Suppressor macrophage (primary cell): ENCODE measurements around the gene DNPH1.
A peak's percentile ranks its signal among the peaks of the same experiment; 100 is the strongest.

Experiments
- DNase-seq, 4 experiments: peaks; one replicate each; pipeline ENCODE4 v3.0.0-alpha.2; 2020 to 2022

DNPH1 gene

DNA sequence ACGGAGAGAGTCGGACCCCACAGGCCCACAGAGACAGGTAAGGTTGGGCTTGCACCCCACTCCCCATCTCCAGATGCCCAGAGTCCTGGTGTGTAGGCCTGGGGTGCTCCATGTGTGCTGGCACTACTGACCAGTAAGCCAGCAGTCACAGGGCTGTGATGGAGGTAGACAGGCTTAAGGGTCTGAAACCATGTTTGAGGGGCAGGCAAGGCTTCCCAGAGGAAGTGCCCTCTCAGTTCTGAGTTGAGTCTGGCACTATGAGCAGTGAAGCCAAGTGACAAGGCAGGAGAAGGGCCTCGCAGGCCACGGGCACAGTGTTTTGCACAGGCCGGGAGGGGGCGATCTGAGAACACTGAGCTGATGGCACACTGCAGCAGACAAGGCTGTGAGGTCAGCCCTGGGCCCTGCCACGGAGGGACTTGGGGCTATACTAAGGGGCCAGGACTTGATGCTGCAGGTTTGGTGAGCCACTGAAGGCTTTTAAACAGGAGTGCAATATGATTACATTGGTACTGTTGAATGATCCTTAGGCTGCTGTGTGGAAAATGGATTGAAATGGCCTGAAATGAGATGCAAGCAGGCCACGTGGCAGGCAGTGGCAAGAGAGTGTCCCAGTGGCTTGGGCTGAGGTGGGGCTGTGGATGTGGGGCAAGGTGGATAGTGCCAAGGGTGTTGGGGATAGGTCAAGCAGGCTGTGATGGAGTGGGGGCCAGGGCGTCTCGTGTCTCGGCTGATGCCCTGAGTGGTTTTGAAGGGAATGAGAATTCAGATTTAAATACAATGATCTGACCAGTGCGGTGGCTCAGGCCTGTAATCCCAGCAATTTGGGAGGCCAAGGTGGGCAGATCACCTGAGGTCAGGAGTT is 34.3 kb upstream of the DNPH1 start:
- peak; percentile 85 to 92 (median 90) for DNase-seq

GRCh38 chr6:43262780-43263313 is 33.6 kb upstream of the DNPH1 start:
- DNase-seq: no peak

- DNase-seq: no peak
Observed at GRCh38 chr6:43262000-43262779, 32.9 kb upstream of the DNPH1 start.

GRCh38 chr6:43261198-43261597 is 31.9 kb upstream of the DNPH1 start:
- DNase-seq: no peak

DNA sequence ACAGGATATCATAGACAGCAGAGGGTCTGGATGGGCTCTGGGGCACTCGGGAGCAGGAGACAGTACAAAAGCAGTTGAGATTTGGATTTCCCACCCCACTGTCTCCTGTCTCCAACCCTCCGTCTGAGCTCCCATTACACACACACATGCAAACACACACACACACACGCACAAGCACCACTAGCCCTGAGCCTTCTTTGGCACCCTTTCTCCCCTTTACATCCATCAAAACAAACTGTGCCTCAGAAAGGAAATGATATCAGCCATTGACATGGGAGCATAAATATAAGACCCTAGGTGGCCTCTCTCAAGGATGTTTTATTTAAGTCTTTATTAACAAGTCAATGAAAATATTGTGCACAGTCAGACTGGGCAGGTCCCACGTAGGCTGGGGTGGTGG is 31.5 kb upstream of the DNPH1 start:
- no peak for DNase-seq

GRCh38 chr6:43258807-43259686 is 29.8 kb upstream of the DNPH1 start:
- DNase-seq: no peak

DNA sequence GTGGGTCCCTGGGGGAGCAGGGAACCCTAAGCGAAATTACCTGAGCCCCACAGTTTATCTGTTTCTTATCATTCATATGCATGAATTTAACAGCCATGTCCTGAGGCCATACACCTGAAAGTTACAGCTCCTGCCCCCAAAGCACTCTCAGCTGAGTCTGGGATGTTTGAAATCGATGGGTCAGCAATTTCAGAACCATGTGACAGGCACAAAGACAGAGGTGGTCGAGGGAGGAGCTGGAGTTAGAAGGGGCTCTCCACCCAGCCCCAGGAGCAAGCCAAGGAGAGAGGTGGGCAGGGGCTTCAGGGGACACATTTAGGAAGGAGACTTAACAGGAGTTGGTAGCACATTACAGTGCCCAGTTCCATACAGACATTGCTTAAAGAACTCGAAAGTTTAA is 28.9 kb upstream of the DNPH1 start:
- DNase-seq: no peak

GRCh38 chr6:43257367-43258145 is 28.3 kb upstream of the DNPH1 start:
- DNase-seq: peak in 3 of 4 experiments; percentile 33 to 63 (median 62)

DNA sequence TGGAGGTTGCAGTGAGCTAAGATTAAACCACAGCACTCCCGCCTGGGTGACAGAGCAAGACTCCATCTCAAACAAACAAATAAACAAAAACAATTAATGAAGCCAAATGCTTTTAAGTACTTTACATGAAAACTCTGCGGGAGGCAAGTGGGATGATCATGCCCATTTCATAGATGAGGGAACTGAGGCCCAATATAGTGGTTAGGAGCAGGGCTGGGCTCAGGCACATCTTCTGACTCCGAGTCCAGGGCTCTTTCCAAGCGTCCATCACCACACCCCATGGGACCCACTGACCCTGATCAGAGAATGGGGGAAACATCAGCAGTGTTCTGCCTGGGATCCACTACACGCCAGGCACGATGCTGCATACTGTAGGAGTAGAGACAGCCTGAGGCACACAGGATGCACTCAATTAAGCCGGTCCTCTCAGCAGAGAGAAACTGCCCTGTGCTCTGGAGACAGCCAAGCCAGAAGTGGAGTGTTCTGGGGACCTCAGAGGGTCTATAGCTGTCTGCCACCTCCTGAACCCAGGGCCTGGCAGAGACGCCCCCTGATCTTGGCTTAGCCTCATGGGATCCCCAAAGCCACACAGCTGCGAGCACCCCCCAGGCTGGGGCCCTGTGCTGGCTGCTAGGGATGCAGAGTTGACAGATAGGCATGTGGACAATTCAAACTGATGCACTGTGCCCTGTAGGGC is 27.5 kb upstream of the DNPH1 start:
- DNase-seq: no peak

- no peak for DNase-seq
Observed at GRCh38 chr6:43255408-43256054, 26.2 kb upstream of the DNPH1 start.

- no peak for DNase-seq
Observed at GRCh38 chr6:43254846-43255245, 25.6 kb upstream of the DNPH1 start.

DNA sequence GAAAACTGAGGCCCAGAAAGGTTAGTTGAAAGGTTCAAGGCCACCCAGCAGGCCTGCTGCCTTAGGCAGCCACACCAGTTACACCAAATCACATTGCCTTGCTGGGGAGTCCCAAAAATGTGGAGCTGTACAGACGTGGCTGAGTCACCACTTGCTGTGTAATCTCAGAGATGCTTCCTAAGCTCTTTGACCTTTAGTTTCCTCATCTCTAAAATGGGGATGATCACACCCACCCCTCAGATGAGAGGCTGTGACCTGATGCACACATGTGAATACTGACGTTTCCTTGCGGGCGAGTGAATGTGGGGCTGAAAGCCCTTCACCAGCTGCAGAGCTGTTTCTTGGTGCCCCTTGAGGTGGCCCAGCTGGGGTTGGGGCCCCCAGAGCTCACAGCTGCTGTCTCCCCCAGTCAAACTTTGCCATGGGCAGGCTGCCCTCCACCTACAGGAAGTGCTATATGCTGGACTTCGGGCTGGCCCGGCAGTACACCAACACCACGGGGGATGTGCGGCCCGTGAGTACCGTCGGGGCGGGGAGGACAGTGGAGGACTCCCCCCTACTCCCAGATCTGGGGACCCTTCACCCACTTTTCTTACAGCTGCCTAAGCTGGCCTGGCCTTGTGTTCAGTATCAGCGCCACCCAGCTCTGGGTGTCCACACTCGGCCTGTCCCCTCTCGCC is 25.0 kb upstream of the DNPH1 start:
- peak; percentile 61 to 85 (median 74) for DNase-seq

- no peak for DNase-seq
Observed at GRCh38 chr6:43253401-43253800, 24.1 kb upstream of the DNPH1 start.

- DNase-seq: peak in 1 of 4 experiments; percentile 21
Observed at GRCh38 chr6:43250992-43251373, 21.7 kb upstream of the DNPH1 start.

- no peak for DNase-seq
Observed at GRCh38 chr6:43248791-43249190, 19.5 kb upstream of the DNPH1 start.

DNA sequence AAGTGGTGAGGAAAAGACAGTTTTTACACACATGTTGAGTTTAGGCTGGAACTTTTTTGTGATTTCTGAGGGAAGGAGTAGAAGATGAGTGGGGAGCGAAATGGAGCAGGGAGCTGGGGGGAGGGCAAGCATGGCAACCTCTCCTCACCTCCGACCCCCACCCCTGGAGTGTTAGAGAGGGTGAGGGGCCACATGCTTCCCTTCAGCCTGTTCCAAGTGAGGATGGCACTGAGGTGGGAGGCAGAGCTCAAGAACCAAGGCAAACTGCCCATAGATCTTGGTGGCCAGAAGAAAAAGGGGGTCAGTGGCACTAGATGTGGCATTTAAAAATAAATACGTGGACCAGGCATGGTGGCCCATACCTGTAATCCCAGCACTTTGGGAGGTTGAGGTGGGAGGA is 18.8 kb upstream of the DNPH1 start:
- DNase-seq: no peak

GRCh38 chr6:43247114-43247999 is 18.1 kb upstream of the DNPH1 start:
- peak; percentile 61 to 85 (median 74) for DNase-seq

DNA sequence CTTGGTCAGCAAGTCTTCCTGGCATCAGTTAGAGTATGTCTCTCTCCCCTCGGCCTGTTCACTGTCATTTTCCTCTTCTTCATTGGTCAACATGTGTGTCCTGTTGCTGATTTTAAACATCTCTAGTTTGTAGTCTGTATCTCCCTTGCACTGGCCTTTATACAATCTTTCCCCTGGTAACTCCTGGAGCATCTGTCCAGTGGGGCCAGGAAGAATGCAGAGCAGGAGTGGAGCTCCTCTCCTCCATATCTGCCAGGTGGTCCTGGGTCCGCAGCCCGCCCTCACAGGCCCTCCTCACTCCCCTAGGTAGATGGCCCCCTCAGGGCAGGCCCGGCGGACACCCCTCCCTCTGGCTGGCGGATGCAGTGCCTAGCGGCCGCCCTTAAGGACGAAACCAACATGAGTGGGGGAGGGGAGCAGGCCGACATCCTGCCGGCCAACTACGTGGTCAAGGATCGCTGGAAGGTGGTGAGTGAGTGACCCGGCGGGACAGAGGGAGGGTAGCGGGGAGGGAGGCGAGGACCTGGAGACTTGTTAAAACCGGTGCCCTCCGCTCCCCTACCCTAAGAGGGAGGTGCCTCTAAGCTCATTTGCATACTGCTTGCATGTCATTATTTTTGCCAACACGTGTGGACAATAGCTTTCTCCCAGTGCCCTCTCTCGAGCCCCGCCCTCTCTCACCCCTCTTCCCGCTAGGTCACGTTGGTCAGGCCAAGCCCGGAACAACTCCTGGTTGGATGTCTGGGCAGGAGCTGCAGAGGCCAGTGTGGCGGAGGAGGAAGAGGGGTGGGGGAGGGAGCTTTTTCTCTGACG is 17.2 kb upstream of the DNPH1 start:
- peak; percentile 41 to 67 (median 54) for DNase-seq
